GM21447 (cell line): ENCODE results near the gene ABHD10.
A peak's percentile ranks its signal among the peaks of the same experiment; 100 is the strongest.

ENCODE experiments used
- ATAC-seq: cut with Tn5 transposase; IDR thresholded peaks from one replicate; pipeline ENCODE4 v1.9.1; 2021; ENCODE audit not compliant: unreplicated experiment

The ABHD10 gene

DNA sequence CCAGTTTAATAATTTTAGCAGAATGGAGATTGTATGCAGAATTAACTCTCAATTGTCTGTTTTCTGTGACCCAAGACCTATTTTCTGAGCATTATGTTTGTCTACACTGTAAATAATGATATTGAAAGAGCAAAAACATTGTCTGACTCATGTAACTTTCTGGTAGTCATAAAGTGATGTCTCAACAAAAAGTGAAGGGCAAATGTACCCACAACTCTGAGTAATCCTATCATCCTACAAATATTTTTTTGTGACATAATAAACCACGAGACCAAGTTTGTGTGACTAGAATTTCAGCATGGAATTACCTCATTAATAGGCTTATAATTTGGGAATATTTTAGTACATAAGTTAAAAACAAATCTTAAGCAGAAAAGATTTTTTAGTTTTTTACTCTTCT lies 15.4 kb upstream of the ABHD10 start:
- no peak for ATAC-seq

DNA sequence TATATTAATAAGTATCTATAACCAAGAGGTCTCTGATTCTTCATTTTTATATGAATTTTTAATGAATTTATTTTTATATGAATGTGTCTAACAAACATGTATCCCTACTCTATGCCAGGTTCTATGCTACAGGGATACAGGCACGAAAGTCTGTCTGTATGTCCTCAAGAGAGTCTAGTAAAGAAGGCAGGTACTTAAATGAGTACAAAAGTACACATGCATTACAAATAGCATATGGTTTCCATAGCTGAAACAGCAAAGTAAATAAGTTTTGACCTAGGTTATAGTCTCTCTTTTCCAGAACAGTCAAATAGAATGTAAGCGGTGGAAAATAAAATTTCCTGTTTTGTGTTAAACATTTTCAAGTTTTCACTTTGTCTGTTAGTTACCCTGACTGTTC lies 13.3 kb upstream of the ABHD10 start:
- ATAC-seq, result no peak

DNA sequence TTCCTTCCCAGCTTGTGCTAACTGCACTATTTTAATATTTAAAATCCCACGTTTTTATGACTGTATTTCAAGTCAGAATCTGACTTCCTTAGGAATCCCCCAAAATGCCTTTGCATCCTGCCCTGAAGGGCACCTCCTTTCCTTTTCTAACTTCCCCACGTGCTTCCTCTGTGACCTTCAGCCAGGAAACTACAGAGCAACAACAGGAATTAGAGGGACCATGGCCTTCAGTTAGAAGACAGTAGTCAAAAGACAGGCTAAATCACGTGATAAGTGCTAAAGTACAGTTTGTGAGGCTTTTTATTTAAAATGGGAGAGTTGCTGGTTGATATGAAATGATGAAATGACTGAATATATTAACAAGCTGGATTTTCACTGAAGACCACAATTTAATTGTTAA lies 11.8 kb upstream of the ABHD10 start:
- ATAC-seq, result no peak

DNA sequence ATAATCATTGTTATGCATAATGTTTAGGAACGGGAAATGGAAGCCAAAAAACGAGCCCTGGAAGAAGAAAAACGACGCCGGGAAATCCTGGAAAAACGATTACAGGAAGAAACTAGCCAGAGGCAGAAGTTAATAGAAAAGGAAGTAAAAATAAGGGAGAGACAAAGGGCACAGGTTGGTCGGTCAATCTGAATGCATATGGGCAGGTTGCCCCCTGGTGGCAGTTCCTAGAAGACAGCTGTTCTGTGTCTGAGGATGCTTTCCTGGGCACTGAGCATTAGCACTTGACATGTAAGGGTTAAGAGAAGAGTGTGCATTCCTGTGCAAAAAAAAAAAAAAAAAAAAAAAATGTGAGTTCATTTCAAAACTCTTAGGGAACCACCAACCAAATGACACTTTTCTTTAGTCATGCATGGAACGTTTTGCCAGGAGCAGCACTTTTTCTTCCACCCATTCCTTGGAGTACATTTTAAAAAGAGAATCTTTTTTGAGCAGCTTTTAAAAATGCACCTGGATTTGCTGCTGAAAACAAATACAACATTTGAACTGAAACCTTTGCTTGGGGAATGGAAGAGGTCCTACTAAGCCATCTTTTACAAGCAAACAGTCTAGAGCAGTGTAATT lies 11.1 kb upstream of the ABHD10 start:
- ATAC-seq, result peak; percentile 94

DNA sequence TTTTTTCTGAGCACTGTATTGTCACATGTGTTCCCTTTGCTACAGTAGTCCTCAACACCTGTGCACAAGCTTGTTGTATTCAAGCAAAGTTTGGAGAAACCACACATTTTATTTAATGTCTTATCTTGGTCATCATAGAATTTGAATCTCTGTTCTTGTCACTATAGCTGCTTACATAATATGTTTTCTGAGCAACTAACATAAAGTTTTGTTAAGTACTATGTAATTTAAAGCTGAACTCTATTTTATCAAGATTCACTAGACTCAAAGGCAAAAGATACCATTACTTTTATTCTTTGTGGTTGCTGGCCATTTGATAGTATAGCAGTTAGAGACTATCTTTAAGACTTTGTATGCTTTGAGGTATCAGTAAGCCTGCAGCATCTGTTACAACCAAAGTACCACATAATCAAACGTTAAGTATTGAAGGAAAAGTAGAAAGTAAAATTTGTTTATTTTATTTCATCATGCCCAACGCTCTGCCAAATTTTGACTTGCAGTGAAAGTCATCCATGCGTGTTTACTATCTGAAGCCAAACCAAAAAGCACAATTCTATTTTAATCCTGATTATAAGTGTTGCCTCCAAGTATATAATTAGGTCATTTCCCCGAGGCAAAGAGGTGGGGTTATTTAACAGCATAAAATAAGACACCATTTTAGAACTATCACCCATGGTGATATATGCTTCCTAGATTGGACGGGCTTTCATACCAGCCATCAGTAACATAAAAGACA lies 10.3 kb upstream of the ABHD10 start:
- ATAC-seq, result no peak

DNA sequence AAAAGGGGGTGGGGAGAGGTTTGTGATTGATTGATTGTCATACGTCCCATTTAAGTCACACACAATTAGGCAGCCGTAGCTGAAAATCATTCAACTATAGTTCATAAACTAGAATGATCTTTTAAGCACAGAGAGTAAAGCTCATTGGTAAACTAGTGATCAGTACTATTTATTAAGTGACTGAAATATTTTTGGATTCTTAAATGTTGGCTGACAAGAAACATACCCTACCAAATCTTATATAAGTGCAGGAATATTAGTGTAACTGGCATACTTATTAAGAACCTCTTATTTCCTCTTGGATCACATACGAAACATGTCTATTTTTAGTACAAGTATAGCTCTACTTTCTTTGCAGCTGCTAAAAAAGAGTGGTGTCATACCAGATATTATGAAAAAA lies 8.4 kb upstream of the ABHD10 start:
- ATAC-seq, result no peak

DNA sequence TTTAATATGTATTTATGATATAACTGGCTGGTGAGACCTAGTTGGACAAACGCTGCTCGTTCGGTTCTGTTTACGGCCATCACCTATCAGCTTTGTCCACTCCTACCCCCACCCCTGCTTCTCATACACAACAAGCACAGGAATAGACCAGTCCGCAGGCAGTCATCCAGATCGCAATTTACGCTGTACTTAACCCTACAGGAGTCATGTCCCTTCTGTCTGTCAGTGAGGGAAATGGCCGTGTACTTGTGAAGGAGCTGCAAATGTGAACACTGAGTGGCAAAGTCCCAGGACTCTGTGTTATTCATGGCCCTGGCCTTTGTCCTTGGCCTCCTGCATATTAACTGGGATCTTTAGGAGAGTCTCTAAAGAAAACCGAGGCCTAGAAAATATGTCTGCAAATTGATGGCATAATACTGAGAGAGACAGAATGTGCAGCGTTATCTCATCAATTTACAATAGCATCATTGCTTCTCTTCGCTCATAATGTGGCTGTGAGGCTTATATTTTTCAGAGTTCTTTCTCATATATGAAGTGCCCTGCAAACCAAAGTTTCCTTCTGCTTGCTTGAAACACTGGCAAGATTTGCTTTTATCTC lies 7.2 kb upstream of the ABHD10 start:
- no peak for ATAC-seq

DNA sequence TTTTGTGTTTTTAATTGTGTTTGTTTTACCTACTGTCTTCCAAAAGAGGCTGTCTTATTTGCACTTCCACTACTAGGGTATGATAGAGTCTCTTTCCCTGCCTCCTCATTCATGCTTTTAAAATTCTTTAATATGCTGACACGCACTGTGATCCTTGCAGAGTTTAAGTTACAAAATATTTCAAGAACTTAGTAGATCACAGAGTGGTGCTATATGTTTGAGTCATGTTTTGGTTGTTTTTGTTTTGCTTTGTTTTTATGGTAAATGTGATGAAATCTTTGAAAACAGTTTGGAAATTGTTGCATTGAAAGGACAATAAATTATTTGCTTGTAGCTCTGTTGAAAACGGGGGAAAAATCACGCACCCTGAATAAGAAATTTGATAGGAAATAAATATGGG lies 5.9 kb upstream of the ABHD10 start:
- ATAC-seq, result no peak

DNA sequence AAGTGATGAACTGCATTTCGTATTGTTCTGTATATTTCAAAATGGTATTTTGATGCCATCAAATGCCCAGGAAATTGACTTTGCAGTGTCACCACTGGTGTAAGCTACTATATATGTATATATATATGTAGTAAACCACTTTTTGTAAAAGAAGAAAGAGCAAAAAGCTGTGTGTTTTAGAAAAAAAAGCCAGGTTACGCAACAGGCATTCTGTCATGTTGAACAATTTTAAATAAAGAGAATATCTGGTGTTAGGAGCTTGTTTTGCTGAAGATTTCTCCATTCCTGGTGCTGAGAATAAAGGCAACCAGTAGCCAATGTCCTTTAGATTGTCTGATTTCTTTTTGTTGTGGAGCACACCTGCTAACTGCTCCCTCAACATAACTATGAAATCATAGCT lies 3.7 kb upstream of the ABHD10 start:
- ATAC-seq, result no peak

DNA sequence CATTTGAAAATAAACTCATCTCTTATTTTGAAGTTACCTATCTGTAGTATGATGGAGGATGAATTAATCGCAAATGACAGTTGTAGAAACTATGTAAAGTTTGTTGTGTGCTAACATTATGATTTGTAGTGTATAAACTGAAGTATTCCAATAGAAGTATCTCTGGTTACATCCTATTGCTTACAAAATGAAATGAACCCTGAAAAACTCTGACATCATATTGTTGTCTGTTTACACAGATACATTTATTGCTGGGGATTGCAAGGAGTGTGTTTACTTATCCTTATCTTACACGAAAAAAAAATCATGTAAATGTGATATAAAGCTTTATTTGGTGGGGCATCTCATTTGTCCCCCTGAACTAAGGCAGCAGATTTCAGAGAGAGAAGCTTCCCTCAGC lies 2.6 kb upstream of the ABHD10 start:
- no peak for ATAC-seq

DNA sequence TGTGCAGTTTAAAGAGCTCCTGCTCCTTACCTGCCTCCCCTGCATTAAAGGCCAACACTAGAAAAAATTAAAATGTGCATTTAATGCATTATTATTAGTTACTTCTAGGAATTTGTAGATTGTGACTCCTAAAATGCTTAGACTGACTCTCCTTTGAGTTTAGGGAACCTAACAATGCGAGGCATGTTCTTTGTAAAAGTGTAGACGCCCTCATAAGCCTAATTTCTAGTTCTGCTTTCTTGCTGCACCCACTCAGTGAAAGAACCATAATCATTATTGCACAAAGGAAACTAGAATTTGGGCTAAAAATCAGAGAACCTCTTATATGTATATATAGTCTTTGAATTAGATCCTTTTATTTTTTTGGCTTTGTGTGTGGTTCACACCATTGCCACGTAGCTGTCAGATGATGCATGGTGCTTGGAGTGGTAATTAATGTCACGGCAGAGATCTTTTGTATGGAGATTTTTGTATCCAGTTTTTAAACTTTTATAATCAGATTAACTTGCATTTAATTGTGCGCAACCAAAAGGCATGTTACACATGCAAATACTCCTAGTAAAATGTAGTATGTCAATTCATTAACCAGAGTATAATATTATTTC lies 710 bp downstream of the ABHD10 start:
- peak; percentile 40 for ATAC-seq

DNA sequence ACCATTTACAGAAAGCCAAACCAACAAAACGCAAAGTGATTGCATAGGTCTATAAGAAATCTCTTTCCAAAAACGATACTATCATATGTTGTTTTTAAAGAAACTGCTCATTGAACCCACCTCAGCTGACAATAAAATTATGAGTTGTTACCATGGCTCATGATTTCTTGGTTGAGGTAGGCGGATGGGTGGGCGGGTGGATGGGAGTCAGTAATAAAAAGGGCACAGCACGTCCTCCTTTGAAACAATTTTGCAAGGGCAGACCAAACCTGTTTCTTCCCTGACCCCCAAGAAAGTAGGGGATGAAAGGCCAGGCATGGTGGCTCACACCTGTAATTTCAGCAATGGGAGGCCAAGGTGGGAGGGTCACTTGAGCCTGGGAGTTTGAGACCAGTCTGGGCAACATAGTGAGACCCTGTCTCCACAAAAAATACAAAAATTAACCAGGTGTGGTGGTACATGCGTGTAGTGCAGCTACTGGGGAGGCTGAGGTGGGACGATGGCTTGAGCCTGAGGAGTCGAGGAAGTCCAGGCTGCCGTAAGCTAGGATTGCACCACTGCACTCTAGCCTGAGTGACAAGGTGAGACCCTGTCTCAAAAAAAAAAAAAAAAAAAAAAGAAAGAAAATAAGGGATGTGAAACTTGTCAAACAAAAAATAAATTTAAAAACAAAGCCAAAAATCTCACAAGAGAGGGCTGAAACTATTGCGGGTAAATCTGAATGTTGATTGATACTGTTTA lies 2.1 kb downstream of the ABHD10 start:
- no peak for ATAC-seq

DNA sequence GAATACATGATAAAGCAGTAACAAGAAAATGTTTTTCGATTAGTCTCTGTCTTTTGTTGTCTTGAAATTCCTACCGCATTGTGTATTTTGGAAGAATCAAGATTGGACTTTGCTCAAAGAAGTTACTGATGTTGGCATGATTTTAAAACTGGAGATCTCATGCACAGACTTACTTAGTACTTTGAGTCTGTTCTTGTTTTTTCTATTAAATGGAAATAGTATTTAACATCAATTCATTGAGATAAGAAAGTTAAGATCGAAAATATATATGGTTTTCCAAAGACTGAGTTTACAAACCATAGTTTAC lies 2.6 kb downstream of the ABHD10 start:
- ATAC-seq, result no peak

DNA sequence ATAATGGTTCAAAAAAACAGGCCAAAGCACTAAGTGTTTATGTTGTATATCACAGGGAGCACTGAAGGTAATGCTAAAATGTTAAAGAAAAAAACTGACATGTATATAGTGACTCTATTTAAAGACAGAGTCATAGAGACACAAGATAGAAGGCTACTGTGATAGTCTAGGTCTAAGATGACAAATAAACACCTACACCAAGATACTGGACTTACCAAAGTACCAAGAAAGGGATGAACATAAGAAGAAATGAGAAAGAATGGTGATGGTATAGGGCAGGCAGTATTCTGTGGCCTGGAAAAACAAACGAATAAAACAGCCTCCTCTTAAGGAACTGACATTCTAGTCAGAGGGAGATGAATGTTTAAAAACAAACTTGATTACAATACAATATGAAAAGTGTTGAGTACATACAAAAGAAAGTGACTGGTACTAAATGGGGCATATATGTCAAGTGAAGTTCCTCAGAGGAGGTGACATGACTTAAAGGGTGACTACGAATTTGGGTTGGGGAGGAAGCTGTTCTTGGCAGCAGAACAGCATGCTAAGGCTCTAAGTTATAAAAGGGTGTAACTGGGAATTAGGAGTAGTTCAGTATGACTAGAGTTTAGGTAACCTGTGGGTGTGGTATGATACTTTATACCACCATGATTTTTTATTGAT lies 5.9 kb downstream of the ABHD10 start:
- no peak for ATAC-seq

DNA sequence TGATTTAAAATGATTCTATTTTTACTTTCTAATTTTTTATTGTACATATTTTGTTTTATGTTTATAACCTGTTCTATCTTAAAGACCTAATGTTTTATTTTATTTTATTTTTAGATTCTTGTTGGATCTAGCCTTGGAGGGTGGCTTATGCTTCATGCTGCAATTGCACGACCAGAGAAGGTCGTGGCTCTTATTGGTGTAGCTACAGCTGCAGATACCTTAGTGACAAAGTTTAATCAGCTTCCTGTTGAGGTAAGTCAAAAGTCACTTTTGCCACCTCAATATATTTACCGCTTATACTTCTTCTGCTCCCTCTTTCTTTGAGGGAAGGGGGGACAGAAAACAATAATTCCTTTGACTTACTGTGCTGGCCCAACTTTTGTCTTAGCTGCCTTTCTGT lies 8.0 kb downstream of the ABHD10 start:
- no peak for ATAC-seq

DNA sequence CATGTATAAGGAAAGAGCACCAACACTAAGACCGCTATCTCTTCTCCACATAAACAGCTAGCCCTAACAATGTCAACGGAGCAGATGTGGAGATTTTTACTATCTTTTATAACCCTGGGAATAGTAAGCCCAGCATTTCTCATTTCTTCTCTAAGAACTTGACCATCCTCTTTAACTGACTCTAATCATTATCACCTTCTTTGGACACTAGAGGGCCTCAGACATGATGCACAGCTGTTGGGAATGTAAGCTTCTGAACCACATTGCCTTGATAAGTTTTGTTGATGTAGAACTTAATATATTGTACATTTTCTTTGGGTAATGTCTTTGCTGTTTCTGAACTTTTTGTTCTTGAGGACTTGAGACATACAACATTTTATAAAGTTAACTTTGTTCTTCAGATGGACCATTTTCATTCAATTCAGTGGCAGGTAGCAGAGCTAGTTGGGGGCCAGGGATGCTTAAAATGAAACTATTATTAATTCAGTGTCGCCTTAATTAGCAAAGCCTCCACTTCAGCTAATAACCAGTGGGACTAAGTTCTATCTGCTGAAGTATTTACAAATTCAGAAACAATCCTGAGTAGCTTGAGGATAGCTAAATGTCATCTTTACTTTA lies 10.3 kb downstream of the ABHD10 start:
- peak; percentile 93 for ATAC-seq

DNA sequence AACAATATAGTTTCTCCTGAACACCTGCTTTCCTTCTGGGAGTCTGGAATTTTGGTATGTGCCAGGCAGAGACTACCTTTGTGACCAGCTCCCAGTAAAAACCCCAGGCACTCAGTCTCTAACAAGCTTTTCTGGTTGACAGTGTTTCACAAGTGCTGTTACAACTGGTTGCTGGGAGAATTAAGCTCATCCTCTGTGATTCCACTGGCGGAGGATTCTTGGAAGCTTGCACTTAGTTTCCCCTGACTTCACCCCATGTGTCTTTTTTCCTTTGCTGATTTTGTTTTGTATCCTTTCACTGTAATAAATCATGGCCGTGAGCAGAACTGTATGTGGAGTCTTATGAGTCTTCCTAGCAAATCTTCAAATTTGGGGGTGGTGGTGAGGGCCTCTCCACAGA lies 14.2 kb downstream of the ABHD10 start:
- no peak for ATAC-seq

DNA sequence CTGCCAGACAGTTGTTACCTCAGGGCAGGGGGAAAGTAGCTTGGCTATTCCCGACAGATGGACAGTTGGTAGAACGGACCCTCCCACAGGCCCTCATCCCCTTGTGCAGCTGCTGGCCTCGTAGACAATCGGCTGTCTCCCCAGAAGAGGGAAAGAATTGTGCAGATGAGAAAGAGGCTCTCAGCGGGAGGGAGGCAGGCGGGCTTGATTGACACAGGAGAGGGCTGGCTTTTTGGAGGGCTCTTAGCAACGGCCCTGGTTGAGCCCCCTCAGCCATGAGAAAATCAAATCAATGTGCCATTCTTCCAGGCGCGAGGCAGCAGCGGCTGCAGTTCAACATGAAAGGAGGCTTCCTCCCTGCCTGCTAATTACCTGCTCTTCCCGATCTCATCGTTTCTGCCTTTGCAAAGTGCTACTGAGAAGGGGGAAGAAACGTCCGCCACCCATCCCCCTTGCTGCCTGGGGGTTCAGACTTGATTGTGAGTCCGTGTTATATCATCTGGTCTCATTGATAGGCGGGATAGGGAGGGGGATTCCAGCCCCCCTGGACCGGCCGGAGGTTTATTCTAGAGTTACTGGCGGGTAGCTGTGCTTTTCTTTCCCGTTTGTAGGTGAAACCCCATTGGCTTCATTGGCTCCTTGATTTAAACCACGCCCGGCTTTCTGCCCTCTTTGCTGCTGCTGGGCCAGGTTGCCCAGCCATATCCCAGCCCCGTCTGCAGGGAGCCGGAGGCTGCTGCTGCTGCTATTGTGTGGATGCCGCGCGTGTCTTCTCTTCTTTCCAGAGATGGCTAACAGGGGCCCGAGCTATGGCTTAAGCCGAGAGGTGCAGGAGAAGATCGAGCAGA lies 20.0 kb downstream of the ABHD10 start, which contains the start of gene TAGLN3:
TAGLN3 (plus strand) TSS at position 287 of the 848 bp plus-strand sequence; CDS start at position 788, 501 bp downstream.
- no peak for ATAC-seq

DNA sequence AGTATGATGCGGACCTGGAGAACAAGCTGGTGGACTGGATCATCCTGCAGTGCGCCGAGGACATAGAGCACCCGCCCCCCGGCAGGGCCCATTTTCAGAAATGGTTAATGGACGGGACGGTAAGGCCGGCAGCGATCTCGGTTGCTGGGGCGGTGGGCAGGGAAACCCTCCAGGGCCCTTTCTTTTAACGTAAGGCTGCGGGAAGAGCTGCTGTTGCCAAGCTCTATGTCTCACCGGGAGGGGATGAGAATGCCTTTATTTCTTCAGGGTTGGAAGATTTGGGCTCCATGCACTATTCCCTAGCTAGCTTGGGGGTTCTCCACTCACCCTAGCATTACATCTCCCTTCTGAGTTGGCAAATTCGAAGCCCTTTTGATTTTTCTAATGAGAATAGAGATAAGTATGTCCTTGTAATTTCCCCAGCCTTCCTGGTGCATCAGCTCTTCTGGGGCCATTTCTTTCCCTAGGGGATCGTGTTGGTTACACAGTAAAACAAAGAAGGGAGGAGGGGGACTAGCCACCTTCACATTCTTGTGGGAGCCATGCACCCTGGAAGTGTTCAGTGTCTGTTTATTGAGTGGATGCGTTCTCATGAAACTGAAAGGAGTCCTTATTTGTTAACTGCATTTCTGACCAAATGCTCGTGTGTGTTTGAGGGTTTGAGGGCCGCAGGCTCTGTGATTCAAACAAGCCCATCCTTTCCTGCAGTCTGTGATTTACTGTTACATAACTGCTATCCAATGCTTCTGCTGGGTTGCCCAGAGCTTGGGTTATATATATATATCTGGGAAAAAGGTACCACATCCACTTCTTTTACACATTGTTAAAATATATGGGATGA lies 20.9 kb downstream of the ABHD10 start:
- ATAC-seq, result no peak
